Measurements from ENCODE around the gene HCN4. TPM values are rescaled to one million over a fixed set of nuclear protein-coding genes. Genes with fewer than 3 reads are reported as not detected.

HCN4 gene
- total RNA-seq, 1 donor from 2014 or later: 4.1 TPM

DNA sequence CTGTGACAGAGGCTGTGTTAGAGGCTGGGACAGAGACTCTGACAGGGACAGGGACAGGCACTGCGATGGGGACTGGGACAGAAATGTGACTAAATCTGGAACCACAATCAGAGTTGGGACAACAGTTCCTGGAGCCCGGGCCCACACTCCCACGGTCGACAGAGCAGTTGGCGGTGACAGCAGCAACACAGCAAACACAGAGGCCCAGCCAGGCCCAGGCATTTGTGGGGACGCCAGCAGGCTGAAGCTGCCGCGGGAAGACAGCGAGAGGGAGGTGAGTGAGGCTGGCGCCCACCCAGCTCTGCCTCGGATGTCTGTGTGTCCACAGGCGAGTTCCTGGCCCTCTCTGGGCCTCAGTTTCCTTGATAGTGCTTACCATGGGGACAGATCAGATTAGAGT lies 9.3 kb upstream of the HCN4 start:
- DNase-seq (ENCODE audit: low read depth, low spot score): no peak
- H3K36me3 Mint-ChIP-seq (ENCODE audit: low read depth): no peaks in the 10 kb centered on the region
- peaks cover 3% of the 10 kb centered on the region for H3K9me3 Mint-ChIP-seq
- peaks cover 65% of the 10 kb centered on the region for H3K27me3 Mint-ChIP-seq (ENCODE audit: low read depth)
- TF ChIP-seq, protein P1, sequence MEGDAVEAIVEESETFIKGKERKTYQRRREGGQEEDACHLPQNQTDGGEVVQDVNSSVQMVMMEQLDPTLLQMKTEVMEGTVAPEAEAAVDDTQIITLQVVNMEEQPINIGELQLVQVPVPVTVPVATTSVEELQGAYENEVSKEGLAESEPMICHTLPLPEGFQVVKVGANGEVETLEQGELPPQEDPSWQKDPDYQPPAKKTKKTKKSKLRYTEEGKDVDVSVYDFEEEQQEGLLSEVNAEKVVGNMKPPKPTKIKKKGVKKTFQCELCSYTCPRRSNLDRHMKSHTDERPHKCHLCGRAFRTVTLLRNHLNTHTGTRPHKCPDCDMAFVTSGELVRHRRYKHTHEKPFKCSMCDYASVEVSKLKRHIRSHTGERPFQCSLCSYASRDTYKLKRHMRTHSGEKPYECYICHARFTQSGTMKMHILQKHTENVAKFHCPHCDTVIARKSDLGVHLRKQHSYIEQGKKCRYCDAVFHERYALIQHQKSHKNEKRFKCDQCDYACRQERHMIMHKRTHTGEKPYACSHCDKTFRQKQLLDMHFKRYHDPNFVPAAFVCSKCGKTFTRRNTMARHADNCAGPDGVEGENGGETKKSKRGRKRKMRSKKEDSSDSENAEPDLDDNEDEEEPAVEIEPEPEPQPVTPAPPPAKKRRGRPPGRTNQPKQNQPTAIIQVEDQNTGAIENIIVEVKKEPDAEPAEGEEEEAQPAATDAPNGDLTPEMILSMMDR (conservative IDR thresholded peaks at IDR 0.05): no peak
- H3K4me3 Mint-ChIP-seq: no peak overlapping the region
- no peak overlapping the region for H3K27ac Mint-ChIP-seq (ENCODE audit: unreplicated experiment)
- no peaks in the 10 kb centered on the region for H3K4me1 Mint-ChIP-seq

GRCh38 chr15:73375755-73376305 lies 7.1 kb upstream of the HCN4 start:
- H3K27me3 Mint-ChIP-seq (ENCODE audit: low read depth): peaks cover 73% of the 10 kb centered on the region
- H3K4me1 Mint-ChIP-seq: no peaks in the 10 kb centered on the region
- H3K4me3 Mint-ChIP-seq: no peak overlapping the region
- no peaks in the 10 kb centered on the region for H3K9me3 Mint-ChIP-seq
- no peak overlapping the region for H3K27ac Mint-ChIP-seq (ENCODE audit: unreplicated experiment)
- no peak for DNase-seq (ENCODE audit: low read depth, low spot score)
- H3K36me3 Mint-ChIP-seq (ENCODE audit: low read depth): no peaks in the 10 kb centered on the region
- TF ChIP-seq, protein P1 (conservative IDR thresholded peaks at IDR 0.05): no peak

DNA sequence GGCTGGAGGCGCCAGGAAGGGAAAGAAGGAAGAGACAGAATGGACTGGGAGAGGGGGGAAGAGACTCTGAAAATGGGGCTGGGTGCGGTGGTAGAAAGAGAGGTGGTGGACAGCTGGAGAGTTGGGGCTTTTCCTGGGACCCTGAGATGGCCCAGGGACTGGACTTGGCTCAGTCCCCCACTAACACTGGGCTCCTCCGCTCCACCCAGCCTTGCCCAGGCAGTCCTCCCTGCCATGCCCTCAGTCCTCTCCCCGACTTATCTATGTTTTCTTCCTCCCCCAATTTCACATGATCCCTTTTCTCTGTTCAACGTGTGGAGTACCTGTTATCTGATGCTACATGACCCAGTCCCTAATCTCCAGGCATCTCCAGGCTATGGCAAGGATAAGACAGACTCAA lies 6.3 kb upstream of the HCN4 start:
- Mint-ChIP-seq H3K27ac (ENCODE audit: unreplicated experiment) (no peak overlapping the region), H3K4me3 (no peak overlapping the region), H3K27me3 (ENCODE audit: low read depth) (peaks cover 74% of the 10 kb centered on the region), H3K9me3 (no peaks in the 10 kb centered on the region), H3K36me3 (ENCODE audit: low read depth) (no peaks in the 10 kb centered on the region), H3K4me1 (no peaks in the 10 kb centered on the region)
- DNase-seq (ENCODE audit: low read depth, low spot score): no peak
- TF ChIP-seq, protein P1 (conservative IDR thresholded peaks at IDR 0.05): no peak

- Mint-ChIP-seq H3K4me1 (no peaks in the 10 kb centered on the region), H3K9me3 (no peaks in the 10 kb centered on the region), H3K27me3 (ENCODE audit: low read depth) (peaks cover 74% of the 10 kb centered on the region), H3K27ac (ENCODE audit: unreplicated experiment) (no peak overlapping the region), H3K4me3 (no peak overlapping the region), H3K36me3 (ENCODE audit: low read depth) (no peaks in the 10 kb centered on the region)
- TF ChIP-seq, protein P1 (conservative IDR thresholded peaks at IDR 0.05): no peak
- no peak for DNase-seq (ENCODE audit: low read depth, low spot score)
Observed at GRCh38 chr15:73374604-73375003, 5.8 kb upstream of the HCN4 start.

DNA sequence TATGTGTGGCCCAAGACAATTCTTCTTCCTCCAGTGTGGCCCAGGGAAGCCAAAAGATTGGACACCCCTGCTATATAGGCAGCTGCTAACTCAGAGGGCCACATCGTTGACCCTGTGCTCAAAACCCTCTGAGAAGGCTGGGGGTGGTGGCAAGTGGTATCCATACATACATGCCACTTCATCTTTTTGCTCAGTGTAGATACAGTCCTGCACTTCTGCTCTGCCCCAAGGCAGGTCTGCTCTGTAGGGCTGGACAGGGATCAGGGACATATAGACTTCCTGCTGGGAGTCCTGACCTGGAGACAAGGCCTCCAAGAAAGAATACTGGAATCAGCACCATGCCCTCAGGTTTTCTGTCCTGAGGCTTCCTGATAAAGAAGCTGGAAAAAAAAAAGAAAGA lies 4.5 kb upstream of the HCN4 start:
- no peaks in the 10 kb centered on the region for H3K36me3 Mint-ChIP-seq (ENCODE audit: low read depth)
- TF ChIP-seq, protein P1 (conservative IDR thresholded peaks at IDR 0.05): no peak
- H3K9me3 Mint-ChIP-seq: no peaks in the 10 kb centered on the region
- H3K4me3 Mint-ChIP-seq: no peak overlapping the region
- H3K27ac Mint-ChIP-seq (ENCODE audit: unreplicated experiment): no peak overlapping the region
- H3K4me1 Mint-ChIP-seq: no peaks in the 10 kb centered on the region
- peaks cover 82% of the 10 kb centered on the region for H3K27me3 Mint-ChIP-seq (ENCODE audit: low read depth)
- no peak for DNase-seq (ENCODE audit: low read depth, low spot score)

Measured in neural crest cell (in vitro differentiated cells).